ENCODE results near the gene WDFY3.

WDFY3 gene

DNA sequence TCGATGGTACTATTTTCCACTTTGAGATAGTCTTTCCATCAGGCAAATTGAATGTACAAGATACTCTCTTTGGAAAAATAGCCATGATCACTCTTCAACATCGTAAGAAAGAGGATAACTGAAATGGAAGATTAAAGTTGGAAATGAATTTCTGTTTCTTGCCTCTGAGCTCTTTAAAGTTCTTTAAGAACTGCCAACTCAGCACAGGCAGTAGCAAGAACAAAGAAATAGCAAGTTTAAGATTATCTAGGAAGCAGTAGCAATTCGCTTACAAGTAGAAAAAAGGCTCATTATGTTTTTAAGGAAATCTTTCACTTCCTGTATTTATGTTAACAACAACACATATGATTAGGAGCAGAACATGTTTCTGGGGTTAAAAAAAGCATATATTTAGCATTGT is 255.9 kb downstream of the WDFY3 start:
- Histone ChIP-seq H3K4me3 (no peak overlapping the region), H3K27ac (no peak overlapping the region)
- TF ChIP-seq CTCF (IDR thresholded peaks at IDR 0.05): no peak
- DNase-seq (ENCODE audit: low spot score): no peak

DNA sequence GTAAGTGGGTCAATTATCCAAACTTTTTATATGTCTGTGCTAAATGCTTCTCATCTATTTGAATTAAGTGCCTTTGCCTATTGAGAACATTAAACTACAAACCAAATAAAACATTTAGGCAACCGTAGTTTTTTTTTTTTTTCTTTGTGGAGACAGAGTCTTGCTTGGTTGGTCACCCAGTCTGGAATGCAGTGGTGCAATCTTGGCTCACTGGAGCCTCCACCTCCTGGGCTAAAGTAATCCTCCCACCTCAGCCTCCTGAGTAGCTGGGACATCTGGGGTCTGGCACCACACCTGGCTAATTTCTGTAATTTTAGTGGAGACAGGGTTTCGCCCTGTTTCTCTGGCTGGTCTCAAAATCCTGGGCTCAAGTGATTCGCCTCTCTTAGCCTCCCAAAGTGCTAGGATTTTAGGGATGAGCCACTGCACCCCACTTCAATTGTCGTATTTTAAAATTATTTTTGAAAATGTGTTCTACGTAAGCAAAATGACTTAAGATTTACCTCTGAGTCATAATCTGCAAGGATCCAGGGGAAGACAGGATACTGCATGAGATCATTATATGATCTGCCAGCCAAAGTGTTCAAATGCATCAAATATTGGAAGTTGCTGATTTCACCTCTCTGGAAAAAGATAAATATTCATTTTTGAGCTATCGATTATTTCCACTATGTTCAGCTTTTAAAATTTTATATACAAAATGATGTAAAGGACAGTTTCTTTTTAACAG is 257.9 kb downstream of the WDFY3 start:
- TF ChIP-seq CTCF (IDR thresholded peaks at IDR 0.05): no peak
- Histone ChIP-seq H3K4me3 (no peak overlapping the region), H3K27ac (no peak overlapping the region)
- no peak for DNase-seq (ENCODE audit: low spot score)

GRCh38 chr4:84706286-84706685 is 260.2 kb downstream of the WDFY3 start:
- DNase-seq (ENCODE audit: low spot score): no peak
- TF ChIP-seq CTCF (IDR thresholded peaks at IDR 0.05): no peak
- no peak overlapping the region for H3K4me3 ChIP-seq
- H3K27ac ChIP-seq: no peak overlapping the region

DNA sequence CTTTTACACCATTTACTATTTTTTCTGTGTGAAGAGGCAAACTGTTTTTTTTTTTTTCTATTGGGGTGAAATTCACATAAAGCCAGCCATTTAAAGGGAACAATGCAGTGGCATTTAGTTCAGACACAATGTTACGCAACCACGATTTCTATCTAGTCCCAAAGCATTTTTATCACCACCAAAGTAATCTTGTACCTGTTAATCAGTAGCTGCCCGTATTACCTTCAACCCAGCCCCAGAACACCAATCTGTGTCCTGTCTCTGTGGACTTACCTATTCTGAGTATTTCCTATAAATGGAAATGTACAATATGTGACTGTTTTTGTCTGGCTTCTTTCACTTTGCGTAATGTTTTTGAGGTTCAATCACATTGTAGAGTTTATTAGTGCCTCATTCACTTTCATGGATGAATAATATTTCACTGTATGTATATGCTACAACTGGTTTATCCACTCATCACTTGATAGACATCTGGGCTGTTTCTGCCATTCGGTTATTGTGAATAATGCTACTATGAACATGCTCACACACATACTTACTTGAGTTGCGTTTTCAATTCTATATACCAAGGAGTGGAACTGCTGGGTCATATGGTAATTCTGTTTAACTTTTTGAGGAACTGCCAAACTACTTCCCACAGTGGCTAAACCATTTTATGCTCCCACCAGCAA is 267.4 kb downstream of the WDFY3 start:
- DNase-seq (ENCODE audit: low spot score): no peak
- no peak for TF ChIP-seq CTCF (IDR thresholded peaks at IDR 0.05)
- Histone ChIP-seq H3K27ac (no peak overlapping the region), H3K4me3 (no peak overlapping the region)

GRCh38 chr4:84697615-84698201 is 268.8 kb downstream of the WDFY3 start:
- Histone ChIP-seq H3K4me3 (no peak overlapping the region), H3K27ac (no peak overlapping the region)
- no peak for TF ChIP-seq CTCF (IDR thresholded peaks at IDR 0.05)
- DNase-seq (ENCODE audit: low spot score): no peak

DNA sequence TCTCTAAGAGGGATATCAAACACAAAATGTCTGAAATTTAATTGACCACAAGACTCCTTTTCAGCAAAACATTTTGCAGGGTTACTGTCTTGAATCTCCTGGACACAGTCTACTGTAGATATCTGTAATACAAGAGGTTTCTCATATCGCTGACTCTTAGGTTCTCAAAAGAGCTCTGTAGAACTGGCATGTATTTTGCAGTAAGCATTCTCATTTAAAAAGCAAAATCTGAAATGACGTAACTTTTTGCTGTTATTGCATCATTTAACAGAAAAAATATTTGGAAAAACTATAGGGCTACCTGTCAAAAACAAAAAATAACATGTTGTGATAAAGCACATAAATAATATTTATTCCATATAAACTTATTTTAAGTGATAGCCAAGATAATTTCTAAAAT is 269.3 kb downstream of the WDFY3 start:
- H3K4me3 ChIP-seq: no peak overlapping the region
- no peak for TF ChIP-seq CTCF (IDR thresholded peaks at IDR 0.05)
- H3K27ac ChIP-seq: no peak overlapping the region
- no peak for DNase-seq (ENCODE audit: low spot score)

DNA sequence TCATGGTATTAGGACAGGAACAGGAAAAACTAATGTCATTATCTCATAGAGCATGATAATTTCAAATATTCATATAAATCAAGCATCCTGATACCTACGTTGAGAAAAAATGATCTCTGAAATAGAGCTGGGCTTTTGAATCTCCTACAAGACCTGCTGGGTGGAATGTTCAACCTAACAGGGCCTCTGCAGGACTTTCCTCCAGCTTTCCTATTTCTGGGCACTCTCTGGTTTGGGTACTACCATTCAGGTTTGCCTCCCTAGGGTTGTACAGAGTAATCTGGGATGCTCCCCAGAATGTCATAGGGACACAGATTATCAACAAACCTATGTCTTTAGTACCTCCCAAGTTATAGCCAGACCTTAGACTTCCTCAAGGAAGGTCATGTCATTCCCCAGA is 274.7 kb downstream of the WDFY3 start:
- no peak for TF ChIP-seq CTCF (IDR thresholded peaks at IDR 0.05)
- no peak for DNase-seq (ENCODE audit: low spot score)
- Histone ChIP-seq H3K27ac (no peak overlapping the region), H3K4me3 (no peak overlapping the region)

Measured in coronary artery (tissue), 2 donors.